IMR-90 (cell line): ENCODE results near the gene SLC25A3. TPM values are rescaled to one million over a fixed set of nuclear protein-coding genes. Genes with fewer than 3 reads are reported as not detected.

Experiments used
- ATAC-seq: fragments of 200-7000 bp; cut with Tn5 transposase; 2 replicates; pipeline ENCODE4 v1.9.1; 2020; ENCODE audit warnings: low read depth, mild to moderate bottlenecking, moderate library complexity
- BruUV-seq: library from RNA; stranded (reverse); fragments of 400-500 nt; replicated peaks from 2 replicates; lab custom pipeline; 2021; lab: Mats Ljungman, UMichigan
- CTCF ChIA-PET: fragments of 300-600 bp; formaldehyde crosslinking; extraction: SDS; loops from one replicate; lab custom pipeline; 2021; ENCODE audit warnings: antibody characterized with exemption; lab: Yijun Ruan, JAX
- POLR2A ChIA-PET: fragments of 300-600 bp; sonication (Branson Sonifier 250); formaldehyde crosslinking; loops from one replicate; lab custom pipeline; 2022; ENCODE audit warnings: antibody characterized with exemption; ENCODE audit not compliant: unreplicated experiment; lab: Charles Lee
- DNase-seq: peaks from one replicate; pipeline ENCODE4 v3.0.0; 2013
- H2AFZ ChIP-seq: replicated peaks from 2 replicates; pipeline ENCODE3; 2013; ENCODE audit warnings: low read length, mild to moderate bottlenecking; ENCODE audit not compliant: poor library complexity
- H2AK5ac ChIP-seq: 2 replicates; pipeline ENCODE4 v1.6.1; 2013; ENCODE audit warnings: low read depth, low read length, inconsistent platforms
- H2AK9ac ChIP-seq: replicated peaks from 2 replicates; pipeline ENCODE3; 2013; ENCODE audit warnings: mild to moderate bottlenecking, low read depth, low read length, moderate library complexity; ENCODE audit not compliant: poor library complexity
- H2BK120ac ChIP-seq: 2 replicates; pipeline ENCODE4 v1.6.1; 2013; ENCODE audit warnings: low read depth, low read length, inconsistent platforms
- H2BK15ac ChIP-seq: 3 replicates; pipeline ENCODE4 v1.6.1; 2013; ENCODE audit warnings: low read depth, low read length, inconsistent platforms
- H2BK20ac ChIP-seq: 2 replicates; pipeline ENCODE4 v1.6.1; 2013; ENCODE audit warnings: low read depth, mild to moderate bottlenecking, inconsistent platforms, low read length, moderate library complexity
- H2BK5ac ChIP-seq: 2 replicates; pipeline ENCODE4 v1.6.1; 2013; ENCODE audit warnings: mild to moderate bottlenecking, low read depth, low read length, inconsistent platforms; ENCODE audit not compliant: poor library complexity, severe bottlenecking
- H3K14ac ChIP-seq: replicated peaks from 2 replicates; pipeline ENCODE4 v1.6.1; 2013; ENCODE audit warnings: low read depth, low read length, inconsistent platforms
- H3K18ac ChIP-seq: 2 replicates; pipeline ENCODE4 v1.6.1; 2013; ENCODE audit warnings: low read depth, low read length, control low read depth
- H3K23ac ChIP-seq: 2 replicates; pipeline ENCODE4 v1.6.1; 2013; ENCODE audit warnings: low read depth, low read length, inconsistent platforms
- H3K27ac ChIP-seq: 2 replicates; pipeline ENCODE4 v1.5.1; 2013; ENCODE audit warnings: mild to moderate bottlenecking, control low read depth, low read length; ENCODE audit not compliant: insufficient read depth
- H3K27me3 ChIP-seq: 2 replicates; pipeline ENCODE4 v1.6.1; 2013; ENCODE audit warnings: low read length; ENCODE audit not compliant: control insufficient read depth, insufficient read depth
- H3K36me3 ChIP-seq: 2 replicates; pipeline ENCODE4 v1.6.1; 2013; ENCODE audit warnings: low read length, mixed read lengths; ENCODE audit not compliant: control insufficient read depth, insufficient read depth
- H3K4ac ChIP-seq: 2 replicates; pipeline ENCODE4 v1.6.1; 2013; ENCODE audit warnings: low read depth, low read length, inconsistent platforms
- H3K4me1 ChIP-seq: 2 replicates; pipeline ENCODE4 v1.6.1; 2013; ENCODE audit warnings: low read length, mixed read lengths; ENCODE audit not compliant: control insufficient read depth, insufficient read depth
- H3K4me2 ChIP-seq: 2 replicates; pipeline ENCODE4 v1.6.1; 2013; ENCODE audit warnings: low read depth, mild to moderate bottlenecking, control low read depth, low read length, moderate library complexity
- H3K4me3 ChIP-seq: 2 replicates; pipeline ENCODE4 v1.5.1; 2013; ENCODE audit warnings: low read depth, mild to moderate bottlenecking, control low read depth, low read length, moderate library complexity; ENCODE audit not compliant: insufficient read depth
- H3K56ac ChIP-seq: 2 replicates; pipeline ENCODE4 v1.6.1; 2013; ENCODE audit warnings: low read length, inconsistent platforms; ENCODE audit not compliant: insufficient read depth; ENCODE audit errors: extremely low read depth
- H3K79me1 ChIP-seq, 2 experiments: 2 replicates each; pipeline ENCODE4 v1.6.1; 2013; ENCODE audit warnings: low read length in 2 of 2, inconsistent platforms in 1 of 2, low read depth in 1 of 2
- H3K9ac ChIP-seq: 2 replicates; pipeline ENCODE4 v1.6.1; 2013; ENCODE audit warnings: low read depth, low read length, control low read depth
- H3K9me1 ChIP-seq: 2 replicates; pipeline ENCODE4 v1.6.1; 2013; ENCODE audit warnings: low read length, inconsistent platforms; ENCODE audit not compliant: insufficient read depth
- H3K9me3 ChIP-seq: 2 replicates; pipeline ENCODE4 v1.6.1; 2013; ENCODE audit warnings: low read length; ENCODE audit not compliant: control insufficient read depth, insufficient read depth
- H4K20me1 ChIP-seq: 2 replicates; pipeline ENCODE4 v1.6.1; 2013; ENCODE audit warnings: low read length, inconsistent platforms; ENCODE audit not compliant: insufficient read depth
- H4K5ac ChIP-seq: 2 replicates; pipeline ENCODE4 v1.6.1; 2013; ENCODE audit warnings: mild to moderate bottlenecking, low read depth, low read length, control low read depth
- H4K8ac ChIP-seq, 2 experiments: 2 replicates each; pipeline ENCODE4 v1.6.1; 2013; ENCODE audit warnings: low read depth in 2 of 2, low read length in 2 of 2, control low read depth in 1 of 2, inconsistent platforms in 1 of 2
- H4K91ac ChIP-seq: 2 replicates; pipeline ENCODE4 v1.6.1; 2013; ENCODE audit warnings: low read depth, low read length, inconsistent platforms; ENCODE audit not compliant: insufficient read depth
- CHD1 ChIP-seq: IDR thresholded peaks from 2 replicates; pipeline ENCODE4 v1.6.1; 2012; ENCODE audit warnings: low read depth, low read length, improper control_type of control experiment
- FOS ChIP-seq: fragments of 150-350 bp; IDR thresholded peaks from 2 replicates; pipeline ENCODE4 v1.6.1; 2016; ENCODE audit warnings: low read depth, low read length
- MAFK ChIP-seq: IDR thresholded peaks from 2 replicates; pipeline ENCODE4 v1.6.1; 2012; ENCODE audit warnings: low read depth, low read length, improper control_type of control experiment
- MXI1 ChIP-seq: IDR thresholded peaks from 2 replicates; pipeline ENCODE4 v1.6.1; 2012; ENCODE audit warnings: low read depth, mild to moderate bottlenecking, low read length, moderate library complexity, borderline replicate concordance
- NFE2L2 ChIP-seq: fragments of 150-350 bp; IDR thresholded peaks from 2 replicates; pipeline ENCODE4 v1.6.1; 2016; ENCODE audit warnings: low read depth, mild to moderate bottlenecking, low read length
- POLR2A ChIP-seq: IDR thresholded peaks from 2 replicates; pipeline ENCODE4 v1.6.1; 2012; ENCODE audit warnings: mild to moderate bottlenecking, low read depth, low read length
- USF2 ChIP-seq: fragments of 150-350 bp; IDR thresholded peaks from 2 replicates; pipeline ENCODE4 v1.6.1; 2017; ENCODE audit warnings: mild to moderate bottlenecking, antibody characterized with exemption, low read length, low read depth
- WGBS, 2 experiments: methylation state at CpG; one replicate each; pipeline versions ENCODE4 v1.1.5 to v1.1.7; 2013; ENCODE audit warnings: missing lambda C conversion rate in 2 of 2; ENCODE audit not compliant: insufficient read length in 1 of 2; ENCODE audit errors: extremely low coverage in 2 of 2; 5-methylcytosine and 5-hydroxymethylcytosine counted together
- dilution Hi-C: fragments of 300-500 bp; cut with HindIII; formaldehyde crosslinking; loops from one replicate; pipeline ENCODE4 v1.14.3; 2018; ENCODE audit warnings: low sequenced_read_pairs; ENCODE audit not compliant: unreplicated experiment
- in situ Hi-C: fragments of 300-500 bp; cut with MboI; formaldehyde crosslinking; loops from 3 replicates; pipeline ENCODE4 v1.14.3; 2019; ENCODE audit warnings: low sequenced_read_pairs, inconsistent platforms, mixed read lengths
- intact Hi-C: fragments of 100-400 bp; cut with micrococcal nuclease; formaldehyde crosslinking; loops from 2 replicates; pipeline ENCODE4 v1.10.0; 2022
- polyA plus RNA-seq, 3 experiments: library from polyadenylated mRNA; depleted of rRNA; stranded (reverse); fragments of >200 nt; gene quantifications; 2 replicates each; pipeline ENCODE4 v1.2.3, GENCODE V29; 2012; ENCODE audit warnings: low replicate concordance in 1 of 3
- total RNA-seq: library from RNA; depleted of rRNA; stranded (reverse); fragments of >200 nt; gene quantifications from 2 replicates; pipeline ENCODE4 v1.2.3, GENCODE V29; 2012

SLC25A3 gene
- total and polyA plus RNA-seq, 2 of the 4 experiments (the other 2 are of a cell fraction): 657 to 861 TPM

DNA sequence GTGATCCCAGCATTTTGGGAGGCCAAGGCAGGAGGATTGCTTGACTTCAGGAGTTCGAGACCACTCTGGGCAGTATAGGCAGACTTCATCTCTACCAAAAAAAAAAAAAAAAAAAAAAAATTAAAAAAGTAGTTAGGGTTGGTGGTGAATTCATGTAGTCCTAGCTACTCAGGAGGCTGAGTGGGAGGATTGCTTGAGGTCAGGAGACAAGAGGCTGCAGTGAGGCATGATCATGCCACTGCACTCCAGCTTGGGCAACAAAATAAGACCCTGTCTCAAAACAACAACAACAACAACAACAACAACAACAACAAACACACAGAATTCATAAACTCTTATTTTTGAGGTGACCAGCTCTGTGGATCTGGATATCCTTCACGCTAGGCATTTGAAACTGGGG, 17.1 kb downstream of the SLC25A3 start:
- Histone ChIP-seq H4K20me1 (no peaks in the 10 kb centered on the region), H2AFZ (no peak overlapping the region), H3K9me1 (no peaks in the 10 kb centered on the region), H3K18ac (no peak overlapping the region), H4K8ac (no peak overlapping the region), H3K79me1 (peaks cover 0 to 1% of the 10 kb centered on the region in 2 experiments; a peak in 1 of 4 replicates), H4K91ac (no peak overlapping the region), H3K4ac (no peak overlapping the region), H3K4me3 (no peak overlapping the region), H3K4me1 (no peaks in the 10 kb centered on the region), H3K4me2 (no peak overlapping the region), H3K9me3 (no peaks in the 10 kb centered on the region), H3K36me3 (peaks cover 3% of the 10 kb centered on the region; the same call in 1 of the 2 replicates), H2BK20ac (no peak overlapping the region), H2BK15ac (no peak overlapping the region), H2AK5ac (no peak overlapping the region), H3K27ac (no peak overlapping the region), H3K27me3 (no peaks in the 10 kb centered on the region), H2BK120ac (no peak overlapping the region), H2AK9ac (no peak overlapping the region), H3K23ac (no peak overlapping the region), H4K5ac (no peak overlapping the region), H3K56ac (no peak overlapping the region), H3K14ac (no peak overlapping the region), H3K9ac (no peak overlapping the region), H2BK5ac (no peak overlapping the region)
- no peak for DNase-seq
- TF ChIP-seq FOS (no peak), MXI1 (no peak), NFE2L2 (no peak), CHD1 (no peak), MAFK (no peak), USF2 (no peak), POLR2A (no peak)
- intact Hi-C loops (no loop called here), in situ Hi-C loops (no loop called here), dilution Hi-C loops (no loop called here)
- no peak for ATAC-seq
- ChIA-PET POLR2A (no interaction called here), CTCF (interaction anchor here (0.6 kb wide), 1 partner anchor 1794 kb away, joined by 4 read pairs; no protein-coding TSS in a partner anchor)
- no CpG with 5 or more reads among the region's 2 CpGs for WGBS, 2 experiments
- BruUV-seq: no TSS peak
